Stimulated activated CD8-positive, alpha-beta memory T cell treated with anti-CD3 and anti-CD28 coated beads, Interleukin-2, amount 100 ng/mL, for 48 hours (primary cell): ENCODE measurements around the gene RBMS3.
"Not testable (repeated sequence)": the region's sequence is repeated elsewhere in the genome, so short reads cannot be mapped to it uniquely, and the experiment has no call there.

Experiments used
- DNase-seq, 2 donors: peaks; one replicate each; pipeline ENCODE4 v3.0.0-alpha.2; 2020; ENCODE audit warnings: low read depth in 2 of 2

RBMS3 gene

GRCh38 chr3:29280404-29281093 lies at the start of gene RBMS3:
TSS of gene RBMS3 (plus strand) at chr3:29281071.
- no peak for DNase-seq

GRCh38 chr3:29233126-29233525 lies 47.7 kb upstream of the RBMS3 start:
- not testable (repeated sequence) for DNase-seq

- DNase-seq, result no peak
Observed at GRCh38 chr3:29236146-29236840, 44.6 kb upstream of the RBMS3 start.

GRCh38 chr3:29239376-29239775 lies 41.5 kb upstream of the RBMS3 start:
- DNase-seq, result no peak

GRCh38 chr3:29240248-29240647 lies 40.6 kb upstream of the RBMS3 start:
- DNase-seq, result no peak

- DNase-seq, result no peak
Observed at GRCh38 chr3:29240887-29241286, 40.0 kb upstream of the RBMS3 start.

- DNase-seq, result no peak
Observed at GRCh38 chr3:29241855-29242254, 39.0 kb upstream of the RBMS3 start.

GRCh38 chr3:29242296-29242695 lies 38.6 kb upstream of the RBMS3 start:
- DNase-seq, result no peak

GRCh38 chr3:29245441-29245840 lies 35.4 kb upstream of the RBMS3 start:
- DNase-seq, result no peak

- DNase-seq, result no peak
Observed at GRCh38 chr3:29247088-29247745, 33.7 kb upstream of the RBMS3 start.

GRCh38 chr3:29249829-29250345 lies 31.0 kb upstream of the RBMS3 start:
- DNase-seq, result no peak

GRCh38 chr3:29255854-29256696 lies 24.8 kb upstream of the RBMS3 start:
- DNase-seq, result no peak

GRCh38 chr3:29258161-29258560 lies 22.7 kb upstream of the RBMS3 start:
- DNase-seq, result no peak

GRCh38 chr3:29261119-29261518 lies 19.8 kb upstream of the RBMS3 start:
- no peak for DNase-seq

GRCh38 chr3:29263476-29263875 lies 17.4 kb upstream of the RBMS3 start:
- DNase-seq, result no peak

GRCh38 chr3:29265509-29266072 lies 15.3 kb upstream of the RBMS3 start:
- no peak for DNase-seq

- no peak for DNase-seq
Observed at GRCh38 chr3:29267226-29267625, 13.6 kb upstream of the RBMS3 start.

- DNase-seq, result no peak
Observed at GRCh38 chr3:29268651-29269050, 12.2 kb upstream of the RBMS3 start.

- no peak for DNase-seq
Observed at GRCh38 chr3:29270752-29271151, 10.1 kb upstream of the RBMS3 start.

- DNase-seq, result no peak
Observed at GRCh38 chr3:29271475-29271874, 9.4 kb upstream of the RBMS3 start.

GRCh38 chr3:29274667-29275066 lies 6.2 kb upstream of the RBMS3 start:
- no peak for DNase-seq
